Astrocyte of the spinal cord (primary cell): ENCODE data around the gene PLEKHG5.
"Not testable (repeated sequence)": the region's sequence is repeated elsewhere in the genome, so short reads cannot be mapped to it uniquely, and the experiment has no call there.

Experiments used
- DNase-seq: peaks from one replicate; pipeline ENCODE4 v3.0.0; 2011; ENCODE audit warnings: low read depth, low spot score
- H3K4me3 ChIP-seq: 2 replicates; pipeline ENCODE4 v1.5.1; 2011; ENCODE audit warnings: low read depth, mild to moderate bottlenecking, low read length, moderate library complexity
- in situ Hi-C: cut with HindIII; loops from 2 replicates; pipeline ENCODE4 v1.10.0; 2017; ENCODE audit warnings: low sequenced_read_pairs
- TF ChIP-seq, protein P1 (sequence below): IDR thresholded peaks from 2 replicates; pipeline ENCODE4 v1.5.1; 2012; ENCODE audit warnings: low read depth, mild to moderate bottlenecking, low read length, inconsistent platforms

PLEKHG5 gene

GRCh38 chr1:6450943-6451373, 40.5 kb downstream of the PLEKHG5 start:
- in situ Hi-C loops: no loop called here
- DNase-seq: no peak
- no peak overlapping the region for H3K4me3 ChIP-seq
- TF ChIP-seq, protein P1, sequence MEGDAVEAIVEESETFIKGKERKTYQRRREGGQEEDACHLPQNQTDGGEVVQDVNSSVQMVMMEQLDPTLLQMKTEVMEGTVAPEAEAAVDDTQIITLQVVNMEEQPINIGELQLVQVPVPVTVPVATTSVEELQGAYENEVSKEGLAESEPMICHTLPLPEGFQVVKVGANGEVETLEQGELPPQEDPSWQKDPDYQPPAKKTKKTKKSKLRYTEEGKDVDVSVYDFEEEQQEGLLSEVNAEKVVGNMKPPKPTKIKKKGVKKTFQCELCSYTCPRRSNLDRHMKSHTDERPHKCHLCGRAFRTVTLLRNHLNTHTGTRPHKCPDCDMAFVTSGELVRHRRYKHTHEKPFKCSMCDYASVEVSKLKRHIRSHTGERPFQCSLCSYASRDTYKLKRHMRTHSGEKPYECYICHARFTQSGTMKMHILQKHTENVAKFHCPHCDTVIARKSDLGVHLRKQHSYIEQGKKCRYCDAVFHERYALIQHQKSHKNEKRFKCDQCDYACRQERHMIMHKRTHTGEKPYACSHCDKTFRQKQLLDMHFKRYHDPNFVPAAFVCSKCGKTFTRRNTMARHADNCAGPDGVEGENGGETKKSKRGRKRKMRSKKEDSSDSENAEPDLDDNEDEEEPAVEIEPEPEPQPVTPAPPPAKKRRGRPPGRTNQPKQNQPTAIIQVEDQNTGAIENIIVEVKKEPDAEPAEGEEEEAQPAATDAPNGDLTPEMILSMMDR: no peak

DNA sequence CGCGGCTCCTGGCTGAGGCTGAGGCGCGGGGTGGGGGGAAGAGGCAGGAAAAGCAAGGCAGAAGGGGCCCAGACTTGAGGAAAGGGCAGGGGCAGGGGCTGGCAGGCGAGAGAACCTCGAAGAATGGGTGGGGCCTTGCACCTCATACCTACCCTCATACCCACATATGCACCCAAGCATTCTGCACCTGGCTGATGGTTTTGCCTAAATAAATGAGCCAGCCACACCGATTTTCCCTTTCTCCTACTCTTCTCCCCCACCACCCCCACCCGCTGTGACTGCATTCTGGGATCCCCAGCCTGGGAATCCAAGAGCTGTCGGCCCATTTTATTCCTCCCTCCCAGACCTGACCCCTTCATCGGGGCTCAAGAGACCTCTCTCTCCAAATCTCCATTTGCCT, 41.0 kb downstream of the PLEKHG5 start:
- DNase-seq, H3K4me3 ChIP-seq, in situ Hi-C loops: not testable (repeated sequence)

- no peak overlapping the region for H3K4me3 ChIP-seq
- TF ChIP-seq, protein P1: no peak
- in situ Hi-C loops: no loop called here
- no peak for DNase-seq
Measured at GRCh38 chr1:6450005-6450450, 41.4 kb downstream of the PLEKHG5 start.

DNA sequence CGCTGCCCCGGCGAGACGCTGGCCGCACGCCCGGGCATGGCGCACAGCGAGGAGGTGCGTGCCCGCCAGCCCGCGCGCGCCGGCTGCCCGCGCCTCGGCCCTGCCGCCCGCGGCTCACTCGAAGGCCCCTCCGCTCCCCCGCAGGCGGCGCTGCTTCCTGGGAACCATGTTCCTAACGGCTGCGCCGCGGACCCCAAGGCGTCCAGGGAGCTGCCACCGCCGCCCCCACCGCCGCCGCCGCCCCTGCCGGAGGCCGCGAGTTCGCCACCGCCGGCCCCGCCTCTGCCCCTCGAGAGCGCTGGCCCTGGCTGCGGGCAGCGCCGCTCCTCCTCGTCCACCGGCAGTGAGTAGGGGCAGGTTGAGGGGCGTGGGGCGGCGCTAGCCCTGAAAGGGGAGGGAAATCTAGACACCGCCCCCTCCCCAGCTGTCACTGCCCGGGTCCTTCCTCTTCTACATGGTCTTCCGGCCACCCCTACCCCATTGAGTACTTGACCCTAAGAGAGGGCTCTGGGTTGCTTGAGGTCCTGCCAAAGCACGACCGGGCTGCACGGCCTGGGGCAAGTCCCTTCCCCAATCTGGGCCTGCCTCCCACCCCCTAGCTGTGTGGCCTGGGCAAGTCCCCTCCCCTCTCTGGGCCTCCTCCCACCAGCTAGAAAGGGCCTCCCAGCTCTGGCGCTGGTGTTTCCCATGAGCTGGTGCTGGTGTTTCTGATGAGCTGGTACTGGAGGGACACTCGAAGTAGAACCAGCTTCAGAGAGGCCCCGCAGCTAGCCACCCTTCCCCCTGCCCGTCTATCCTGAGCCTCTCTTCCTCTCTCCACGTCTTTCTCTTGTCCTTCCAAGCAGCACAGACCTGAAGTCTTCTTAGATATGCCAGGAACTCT, 42.5 kb downstream of the PLEKHG5 start:
- TF ChIP-seq, protein P1: no peak
- no peak overlapping the region for H3K4me3 ChIP-seq
- in situ Hi-C loops: no loop called here
- no peak for DNase-seq

- TF ChIP-seq, protein P1: no peak
- in situ Hi-C loops: no loop called here
- no peak overlapping the region for H3K4me3 ChIP-seq
- no peak for DNase-seq
Measured at GRCh38 chr1:6447818-6448748, 43.4 kb downstream of the PLEKHG5 start.

- no peak for DNase-seq
- in situ Hi-C loops: no loop called here
- TF ChIP-seq, protein P1: no peak
- no peak overlapping the region for H3K4me3 ChIP-seq
Measured at GRCh38 chr1:6447016-6447817, 44.2 kb downstream of the PLEKHG5 start.
